K562 (cell line): Measurements from ENCODE around the gene YPEL1. TPM values are rescaled to one million over a fixed set of nuclear protein-coding genes. Genes with fewer than 3 reads are reported as not detected.
A peak's percentile ranks its signal among the peaks of the same experiment; 100 is the strongest.

Experiments
- ARNT ChIP-seq, 2 experiments: fragments of 450-650 bp; IDR thresholded peaks; 2 replicates each; pipeline ENCODE4 v1.6.1; 2016; ENCODE audit warnings: mild to moderate bottlenecking in 1 of 2
- DDX20 ChIP-seq: fragments of 450-650 bp; IDR thresholded peaks from 2 replicates; pipeline ENCODE4 v1.6.1; 2016; ENCODE audit warnings: missing genetic modification characterization, low read depth, mild to moderate bottlenecking, missing compliant biosample characterization, moderate library complexity
- DPF2 ChIP-seq: fragments of 450-650 bp; IDR thresholded peaks from 2 replicates; pipeline ENCODE4 v1.6.1; 2016
- HMGN3 ChIP-seq: IDR thresholded peaks from 2 replicates; pipeline ENCODE4 v1.6.1; 2011; ENCODE audit warnings: borderline replicate concordance, low read depth, mild to moderate bottlenecking, mixed read lengths, low read length; ENCODE audit not compliant: insufficient read length; ENCODE audit errors: extremely low read depth
- MIER1 ChIP-seq: fragments of 450-650 bp; IDR thresholded peaks from 2 replicates; pipeline ENCODE4 v1.6.1; 2016; ENCODE audit warnings: antibody characterized with exemption, mild to moderate bottlenecking, low read depth
- SMC3 ChIP-seq: conservative IDR thresholded peaks from 2 replicates; pipeline ENCODE4 v1.6.1; 2011; ENCODE audit warnings: low read depth, low read length, improper control_type of control experiment; ENCODE audit not compliant: insufficient read depth
- SREBF1 ChIP-seq: fragments of 150-350 bp; IDR thresholded peaks from 2 replicates; pipeline ENCODE4 v1.6.1; 2014; ENCODE audit warnings: antibody characterized with exemption, low read depth, low read length, borderline replicate concordance
- ZBTB7A ChIP-seq: IDR thresholded peaks from 2 replicates; pipeline ENCODE4 v1.6.1; 2011; ENCODE audit warnings: low read depth, mild to moderate bottlenecking, low read length, moderate library complexity, borderline replicate concordance; ENCODE audit not compliant: control insufficient read depth
- ZNF12 ChIP-seq: sonication (generic); formaldehyde crosslinking; IDR thresholded peaks from 2 replicates; pipeline ENCODE4 v1.4.0; 2020; ENCODE audit warnings: mild to moderate bottlenecking, missing genetic modification reagents
- polyA plus RNA-seq, 8 experiments: library from polyadenylated mRNA; depleted of rRNA in 4 of 8; stranded (reverse) in 5 of 8; unstranded in 3 of 8; fragments of >200 nt; fragmentation: Nextera tagmentation in 2 of 8; fragmentation: Illumina TruSeq in 1 of 8; extraction: Ambion mirVana in 2 of 8; extraction: Trizol in 1 of 8; gene quantifications; 2 replicates each; pipeline versions ENCODE4 v1.2.1 to v1.2.3, GENCODE V29; 2011 to 2014; ENCODE audit warnings: inconsistent platforms in 1 of 8, missing spikeins in 1 of 8
- total RNA-seq, 7 experiments: library from RNA; depleted of rRNA in 6 of 7; stranded (reverse); fragments of >200 nt in 6 of 7; fragmentation: Illumina TruSeq in 2 of 7; extraction: Trizol in 2 of 7; gene quantifications; 2 replicates each; pipeline versions ENCODE4 v1.2.1 to v1.2.3, GENCODE V29; 2011 to 2021; ENCODE audit warnings: low replicate concordance in 1 of 7
- TF ChIP-seq, protein P1 (sequence below): sonication (generic); formaldehyde crosslinking; IDR thresholded peaks from 2 replicates; pipeline ENCODE4 v1.8.0; 2023; ENCODE audit warnings: missing genetic modification reagents, mild to moderate bottlenecking, borderline replicate concordance
- TF ChIP-seq, protein P2 (sequence below), 2 experiments: IDR thresholded peaks; 2 replicates each; pipeline ENCODE4 v1.6.1; 2012; ENCODE audit warnings: improper control_type of control experiment in 2 of 2, low read depth in 2 of 2, low read length in 2 of 2, borderline replicate concordance in 1 of 2

YPEL1 gene
- total and polyA plus RNA-seq, 9 of the 15 experiments (the other 6 are each of a cell fraction or from before 2014, with no cell fraction given): 0.07 to 2.2 (median 0.46) TPM

DNA sequence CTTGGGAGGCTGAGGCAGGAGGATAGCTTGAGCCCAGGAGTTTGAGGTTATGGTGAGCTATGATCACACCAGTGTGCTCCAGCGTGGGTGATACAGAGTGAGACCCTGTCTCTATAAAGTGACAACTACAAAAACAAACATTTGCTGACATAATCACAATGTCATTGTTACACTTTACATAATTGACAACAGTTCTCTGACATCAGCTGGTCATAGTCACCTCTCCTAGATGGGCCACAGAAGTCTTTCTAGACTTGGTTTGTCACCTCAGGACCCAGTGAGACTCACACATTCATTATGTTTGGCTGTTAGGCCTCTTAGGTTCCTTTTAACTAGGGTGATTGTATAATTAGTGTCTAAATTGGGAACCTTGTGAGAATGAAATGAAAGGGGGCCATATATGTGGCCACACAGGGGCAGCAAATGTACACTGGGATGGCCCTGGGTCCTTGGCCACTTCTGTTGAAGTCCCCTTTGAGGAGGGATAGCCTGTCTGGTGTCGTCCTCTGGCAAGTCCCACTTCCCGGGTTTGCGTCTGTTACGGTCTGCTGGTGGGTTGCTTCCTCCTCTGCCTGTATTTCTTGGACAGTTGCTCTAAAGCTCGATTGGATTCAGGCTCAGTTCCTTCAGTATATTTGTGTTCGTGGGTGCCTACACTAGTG, 75.6 kb downstream of the YPEL1 start (continued):
- TF ChIP-seq DDX20 (tag) (no peak), ARNT (IDR thresholded peaks at IDR 0.05) (no peak), DPF2 (no peak), ZBTB7A (no peak), ZNF12 (CRISPR knock-in tag) (no peak), HMGN3 (no peak), MIER1 (no peak), SREBF1 (0 out of 2 replicates have a peak, but pooled peaks have one; percentile 35), SMC3 (peak; percentile 47)
- TF ChIP-seq, protein P1, sequence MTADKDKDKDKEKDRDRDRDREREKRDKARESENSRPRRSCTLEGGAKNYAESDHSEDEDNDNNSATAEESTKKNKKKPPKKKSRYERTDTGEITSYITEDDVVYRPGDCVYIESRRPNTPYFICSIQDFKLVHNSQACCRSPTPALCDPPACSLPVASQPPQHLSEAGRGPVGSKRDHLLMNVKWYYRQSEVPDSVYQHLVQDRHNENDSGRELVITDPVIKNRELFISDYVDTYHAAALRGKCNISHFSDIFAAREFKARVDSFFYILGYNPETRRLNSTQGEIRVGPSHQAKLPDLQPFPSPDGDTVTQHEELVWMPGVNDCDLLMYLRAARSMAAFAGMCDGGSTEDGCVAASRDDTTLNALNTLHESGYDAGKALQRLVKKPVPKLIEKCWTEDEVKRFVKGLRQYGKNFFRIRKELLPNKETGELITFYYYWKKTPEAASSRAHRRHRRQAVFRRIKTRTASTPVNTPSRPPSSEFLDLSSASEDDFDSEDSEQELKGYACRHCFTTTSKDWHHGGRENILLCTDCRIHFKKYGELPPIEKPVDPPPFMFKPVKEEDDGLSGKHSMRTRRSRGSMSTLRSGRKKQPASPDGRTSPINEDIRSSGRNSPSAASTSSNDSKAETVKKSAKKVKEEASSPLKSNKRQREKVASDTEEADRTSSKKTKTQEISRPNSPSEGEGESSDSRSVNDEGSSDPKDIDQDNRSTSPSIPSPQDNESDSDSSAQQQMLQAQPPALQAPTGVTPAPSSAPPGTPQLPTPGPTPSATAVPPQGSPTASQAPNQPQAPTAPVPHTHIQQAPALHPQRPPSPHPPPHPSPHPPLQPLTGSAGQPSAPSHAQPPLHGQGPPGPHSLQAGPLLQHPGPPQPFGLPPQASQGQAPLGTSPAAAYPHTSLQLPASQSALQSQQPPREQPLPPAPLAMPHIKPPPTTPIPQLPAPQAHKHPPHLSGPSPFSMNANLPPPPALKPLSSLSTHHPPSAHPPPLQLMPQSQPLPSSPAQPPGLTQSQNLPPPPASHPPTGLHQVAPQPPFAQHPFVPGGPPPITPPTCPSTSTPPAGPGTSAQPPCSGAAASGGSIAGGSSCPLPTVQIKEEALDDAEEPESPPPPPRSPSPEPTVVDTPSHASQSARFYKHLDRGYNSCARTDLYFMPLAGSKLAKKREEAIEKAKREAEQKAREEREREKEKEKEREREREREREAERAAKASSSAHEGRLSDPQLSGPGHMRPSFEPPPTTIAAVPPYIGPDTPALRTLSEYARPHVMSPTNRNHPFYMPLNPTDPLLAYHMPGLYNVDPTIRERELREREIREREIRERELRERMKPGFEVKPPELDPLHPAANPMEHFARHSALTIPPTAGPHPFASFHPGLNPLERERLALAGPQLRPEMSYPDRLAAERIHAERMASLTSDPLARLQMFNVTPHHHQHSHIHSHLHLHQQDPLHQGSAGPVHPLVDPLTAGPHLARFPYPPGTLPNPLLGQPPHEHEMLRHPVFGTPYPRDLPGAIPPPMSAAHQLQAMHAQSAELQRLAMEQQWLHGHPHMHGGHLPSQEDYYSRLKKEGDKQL (CRISPR knock-in tag): no peak
- TF ChIP-seq, protein P2, sequence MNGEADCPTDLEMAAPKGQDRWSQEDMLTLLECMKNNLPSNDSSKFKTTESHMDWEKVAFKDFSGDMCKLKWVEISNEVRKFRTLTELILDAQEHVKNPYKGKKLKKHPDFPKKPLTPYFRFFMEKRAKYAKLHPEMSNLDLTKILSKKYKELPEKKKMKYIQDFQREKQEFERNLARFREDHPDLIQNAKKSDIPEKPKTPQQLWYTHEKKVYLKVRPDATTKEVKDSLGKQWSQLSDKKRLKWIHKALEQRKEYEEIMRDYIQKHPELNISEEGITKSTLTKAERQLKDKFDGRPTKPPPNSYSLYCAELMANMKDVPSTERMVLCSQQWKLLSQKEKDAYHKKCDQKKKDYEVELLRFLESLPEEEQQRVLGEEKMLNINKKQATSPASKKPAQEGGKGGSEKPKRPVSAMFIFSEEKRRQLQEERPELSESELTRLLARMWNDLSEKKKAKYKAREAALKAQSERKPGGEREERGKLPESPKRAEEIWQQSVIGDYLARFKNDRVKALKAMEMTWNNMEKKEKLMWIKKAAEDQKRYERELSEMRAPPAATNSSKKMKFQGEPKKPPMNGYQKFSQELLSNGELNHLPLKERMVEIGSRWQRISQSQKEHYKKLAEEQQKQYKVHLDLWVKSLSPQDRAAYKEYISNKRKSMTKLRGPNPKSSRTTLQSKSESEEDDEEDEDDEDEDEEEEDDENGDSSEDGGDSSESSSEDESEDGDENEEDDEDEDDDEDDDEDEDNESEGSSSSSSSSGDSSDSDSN (IDR thresholded peaks at IDR 0.05; ENCODE audit: borderline replicate concordance in 1 of 2, low read depth in 2 of 2, low read length in 2 of 2): no peak
